ENCODE data around the gene NCKAP5.

DNA sequence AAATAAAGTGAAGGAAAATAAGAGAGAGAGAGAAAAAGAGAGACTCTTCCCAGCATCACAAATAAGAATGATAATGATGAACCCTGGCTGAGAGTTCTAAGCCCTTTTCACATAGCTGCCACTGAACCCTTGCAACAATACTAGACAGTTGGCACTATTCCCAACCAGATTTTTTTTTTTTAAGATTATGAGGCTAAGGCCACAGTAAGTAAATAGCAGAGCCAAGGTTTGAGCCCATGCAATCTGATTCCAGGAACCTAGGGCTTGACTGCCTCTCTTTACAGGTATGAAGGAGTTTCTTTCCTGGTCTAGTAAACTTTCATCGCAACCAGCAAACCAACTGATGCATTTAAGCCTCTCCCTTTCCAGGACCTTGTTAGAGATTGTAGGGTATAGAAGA, 424.6 kb downstream of the NCKAP5 start:
- no peak for TF ChIP-seq EZH2 (IDR thresholded peaks at IDR 0.05; ENCODE audit: insufficient read depth, poor library complexity, severe bottlenecking)
- no peak for TF ChIP-seq EZH2phosphoT487 (IDR thresholded peaks at IDR 0.05; ENCODE audit: insufficient read depth, low read depth)

Measured in GM23248 (cell line).